K562 treated with DMSO at 1 percent for 12 hours (cell line): ENCODE results near the gene CFAP53. TPM values are rescaled to one million over a fixed set of nuclear protein-coding genes. Genes with fewer than 3 reads are reported as not detected.

Experiments
- total RNA-seq: library from RNA; unstranded; fragments of 300-600 nt; gene quantifications from 2 replicates; pipeline ENCODE4 v1.2.3, GENCODE V29; 2022; ENCODE audit not compliant: insufficient read depth

Gene CFAP53, protein sequence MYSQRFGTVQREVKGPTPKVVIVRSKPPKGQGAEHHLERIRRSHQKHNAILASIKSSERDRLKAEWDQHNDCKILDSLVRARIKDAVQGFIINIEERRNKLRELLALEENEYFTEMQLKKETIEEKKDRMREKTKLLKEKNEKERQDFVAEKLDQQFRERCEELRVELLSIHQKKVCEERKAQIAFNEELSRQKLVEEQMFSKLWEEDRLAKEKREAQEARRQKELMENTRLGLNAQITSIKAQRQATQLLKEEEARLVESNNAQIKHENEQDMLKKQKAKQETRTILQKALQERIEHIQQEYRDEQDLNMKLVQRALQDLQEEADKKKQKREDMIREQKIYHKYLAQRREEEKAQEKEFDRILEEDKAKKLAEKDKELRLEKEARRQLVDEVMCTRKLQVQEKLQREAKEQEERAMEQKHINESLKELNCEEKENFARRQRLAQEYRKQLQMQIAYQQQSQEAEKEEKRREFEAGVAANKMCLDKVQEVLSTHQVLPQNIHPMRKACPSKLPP
- 1.1 and 3.4 TPM in 2 replicates for total RNA-seq

DNA sequence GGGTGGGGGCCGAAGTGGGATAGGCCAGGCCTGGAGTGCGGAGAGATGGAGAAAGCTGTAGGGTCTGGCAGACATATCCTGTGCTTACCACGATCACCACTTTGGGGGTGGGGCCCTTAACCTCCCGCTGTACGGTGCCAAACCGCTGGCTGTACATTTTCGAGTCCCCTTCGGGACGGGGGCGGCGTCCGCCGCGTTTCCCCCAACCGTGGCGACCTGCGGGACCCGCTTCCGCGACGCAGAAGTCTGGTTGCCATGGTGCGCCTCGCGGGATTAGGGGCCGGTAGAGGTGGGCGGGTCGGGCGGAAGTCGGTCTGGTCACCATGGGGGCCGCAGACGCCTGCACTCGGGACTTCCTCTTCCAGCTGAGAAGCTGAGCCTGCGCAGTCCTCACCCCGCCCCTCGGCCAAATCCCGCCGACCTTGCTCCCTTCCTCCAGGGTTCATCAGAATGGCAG lies at the start of gene CFAP53:
CFAP53 (minus strand) TSS at position 248 of the 457 bp plus-strand sequence; CDS start at position 157, 91 bp downstream.

DNA sequence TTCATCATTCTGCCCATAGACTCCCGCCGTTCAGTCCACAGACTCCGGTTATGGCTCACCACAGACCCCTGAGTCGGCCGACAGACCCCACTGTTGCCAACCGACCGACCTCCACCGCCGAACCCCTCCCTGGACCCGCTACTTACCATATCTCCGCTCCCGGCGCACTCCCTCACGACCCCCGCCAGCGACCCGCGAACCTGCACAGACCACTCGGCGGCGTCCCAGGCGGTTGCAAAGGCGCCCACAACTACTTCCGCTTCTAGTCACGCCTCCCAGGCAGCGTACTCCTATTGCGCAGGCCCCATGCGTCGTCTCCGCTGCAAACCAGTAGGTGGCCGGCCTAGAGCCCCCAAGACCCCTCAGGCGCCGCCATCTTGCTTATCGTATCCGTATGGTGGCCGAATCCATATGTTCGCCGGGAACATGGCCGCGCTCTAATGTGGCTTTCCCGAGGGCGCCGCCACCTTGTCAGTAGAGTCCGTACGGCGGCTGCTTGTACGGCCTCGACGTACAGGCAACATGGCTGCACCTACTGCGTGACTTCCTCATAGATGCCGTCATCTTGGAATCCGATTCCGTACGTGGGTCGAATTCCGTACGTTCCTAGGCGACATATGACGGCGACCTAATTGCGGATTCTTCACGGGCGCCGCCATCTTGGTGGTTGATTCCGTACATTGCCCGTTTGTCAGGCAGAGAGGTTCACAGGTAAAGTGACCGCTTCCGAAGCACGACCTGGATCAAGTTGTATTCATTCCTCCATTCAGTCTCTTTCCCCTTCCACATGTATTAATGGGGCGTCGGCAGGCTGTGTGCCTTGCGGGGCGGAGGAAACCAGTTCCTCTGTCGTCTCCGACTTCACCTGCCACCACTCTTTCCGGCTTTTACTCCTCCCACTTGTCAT lies 21.4 kb upstream of the CFAP53 start, which contains the start of gene CXXC1:
CXXC1 (minus strand) TSS at position 252 of the 907 bp plus-strand sequence; CDS start at position 149, 103 bp downstream.

DNA sequence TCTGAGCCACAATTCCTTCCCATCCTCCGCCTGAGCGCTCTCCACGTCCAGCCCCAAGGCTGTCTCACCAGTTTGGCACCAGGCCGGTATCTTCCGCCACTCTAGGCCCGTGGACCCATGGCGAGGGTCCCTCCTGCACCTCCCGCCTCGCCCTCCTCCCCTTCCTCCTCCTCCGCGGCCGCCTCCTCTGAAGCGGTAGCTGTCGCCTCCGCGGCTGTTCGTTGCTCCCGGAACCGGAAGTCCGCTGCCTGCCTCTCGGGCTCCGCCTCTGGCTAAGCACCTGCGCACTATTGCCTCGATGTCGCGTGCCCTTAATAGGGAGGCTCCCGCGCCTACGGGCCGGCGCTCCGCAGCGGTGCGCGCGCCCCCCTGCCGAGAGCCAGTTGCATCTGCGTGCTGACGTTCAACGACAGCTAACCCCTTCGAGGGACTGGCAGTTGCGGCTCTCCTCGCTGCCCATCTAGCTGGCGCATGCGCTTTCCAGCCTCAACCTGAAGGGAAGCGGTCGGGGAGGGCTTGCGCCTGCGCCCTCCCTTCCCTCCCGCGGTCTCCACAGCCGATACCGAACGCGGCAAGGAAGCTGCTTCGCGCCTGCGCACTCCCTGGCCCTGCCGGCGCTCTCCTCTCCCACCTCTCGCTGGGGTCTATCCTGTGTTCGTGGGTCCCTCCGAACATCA lies 15.1 kb upstream of the CFAP53 start, which contains the start of gene MBD1:
MBD1 (minus strand) TSS at position 229 of the 677 bp plus-strand sequence. CDS start 1,531 bp downstream, outside the sequence.

DNA sequence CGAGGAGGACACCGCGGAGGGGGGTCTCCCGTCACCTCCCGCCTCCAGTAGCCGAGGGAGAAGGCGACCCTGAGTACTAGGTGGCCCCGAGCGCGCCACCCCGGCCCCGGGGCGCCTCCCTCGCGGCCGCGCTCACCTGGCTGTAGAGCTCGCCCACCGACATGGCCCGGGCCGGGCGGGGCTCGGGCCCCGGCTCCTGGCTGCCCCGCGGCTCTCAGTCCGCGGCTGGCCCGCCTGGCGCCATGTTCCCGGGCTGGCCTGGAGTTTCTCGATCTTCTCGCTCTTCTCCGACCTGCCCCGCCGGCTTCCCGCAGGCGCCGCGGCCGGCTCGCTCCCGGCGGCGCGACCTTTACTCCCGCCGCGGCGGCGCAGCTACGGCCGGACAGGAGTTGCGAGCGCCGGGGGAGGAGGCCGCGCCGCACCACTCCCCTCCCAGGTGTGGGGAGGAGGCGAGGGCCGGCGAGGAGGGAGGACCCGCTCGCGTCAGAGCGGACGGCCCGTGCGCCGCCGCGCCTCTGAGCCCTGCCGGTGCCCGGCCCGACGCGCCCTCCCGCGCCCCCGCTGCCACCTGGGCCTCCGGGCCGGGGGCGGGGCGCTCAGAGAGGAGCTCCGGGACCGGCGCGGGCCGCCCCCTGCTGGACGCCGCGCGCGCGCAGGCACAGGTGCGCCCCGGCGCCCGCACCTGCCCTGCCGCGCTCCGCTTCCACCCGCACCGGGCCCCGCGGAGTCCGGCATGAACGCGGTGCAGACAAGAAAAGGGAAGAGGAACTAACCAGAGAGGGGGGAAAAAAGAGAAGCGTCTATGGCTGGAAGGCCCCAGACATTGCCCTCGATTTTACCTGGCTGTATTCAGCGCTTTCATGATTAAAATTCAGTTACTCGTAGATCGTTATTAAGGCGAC lies 71.4 kb downstream of the CFAP53 start, which contains the start of gene MYO5B:
MYO5B (minus strand) TSS at position 517 of the 902 bp plus-strand sequence; CDS start at position 163, 354 bp downstream.

Other genes starting within 250 kb of the CFAP53 start
- 0.51 and 1.4 TPM in 2 replicates for gene MYO5B, start 71.3 kb downstream of the CFAP53 start, total RNA-seq
- gene MBD1, start 15.0 kb upstream of the CFAP53 start, total RNA-seq: 24.3 and 40.1 TPM in 2 replicates
- 30.4 and 58.9 TPM in 2 replicates for gene CXXC1, start 21.2 kb upstream of the CFAP53 start, total RNA-seq
- gene SKA1, start 108.6 kb upstream of the CFAP53 start, total RNA-seq: 11.8 and 23.6 TPM in 2 replicates